Measurements from ENCODE around the gene FASN. TPM values are rescaled to one million over a fixed set of nuclear protein-coding genes. Genes with fewer than 3 reads are reported as not detected.

Gene FASN
- total and polyA plus RNA-seq, 7 experiments from 2014 or later: 0.96 to 168 (median 26.7) TPM

DNA sequence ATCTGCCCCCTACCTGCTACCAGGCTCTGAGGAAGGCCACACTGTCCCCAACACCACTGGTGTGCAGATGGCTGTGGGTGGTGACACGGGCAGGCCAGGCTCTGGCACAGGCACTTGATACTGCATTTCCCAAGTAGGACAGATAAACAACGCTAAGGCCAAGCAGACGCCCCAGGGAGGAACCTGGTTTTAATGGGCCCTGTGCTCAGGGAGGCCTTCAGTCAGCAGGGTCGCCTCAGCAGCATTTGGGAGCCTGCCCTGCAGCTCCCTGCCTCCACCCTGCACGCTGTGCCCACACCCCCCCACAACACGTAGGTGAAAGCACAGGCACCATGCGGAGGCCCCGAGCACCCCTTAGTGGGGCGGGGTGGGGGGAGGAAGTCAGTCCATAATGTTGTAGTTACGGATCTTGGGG is 3.3 kb upstream of the FASN start:
- ATAC-seq: no peak
- H3K9me3 ChIP-seq (ENCODE audit: control insufficient read depth in 2 of 3, low read length in 3 of 3): no peaks in the 10 kb centered on the region
- ChIA-PET CTCF (no interaction called here), POLR2A (interaction anchor here (1.3 kb wide), 1 partner anchor 23 kb away, joined by 3 read pairs; no protein-coding TSS in a partner anchor)
- peak in 1 of 9 donors; percentile 14 for DNase-seq
- H3K27me3 ChIP-seq (ENCODE audit: control insufficient read depth in 2 of 2, insufficient read depth in 2 of 2, low read length in 2 of 2): no peaks in the 10 kb centered on the region
- intact Hi-C loops (cut with micrococcal nuclease): no loop called here
- H3K9me3 Mint-ChIP-seq: no peaks in the 10 kb centered on the region
- peak overlapping the region in 2 of 9 donors; percentile 74 to 81 for H3K27ac Mint-ChIP-seq
- no peaks in the 10 kb centered on the region for H3K36me3 ChIP-seq (ENCODE audit: control insufficient read depth in 2 of 3, insufficient read depth in 3 of 3, low read length in 3 of 3)
- no peak overlapping the region for H3K4me3 ChIP-seq (ENCODE audit: low read length)
- no peaks in the 10 kb centered on the region for H3K27me3 Mint-ChIP-seq
- H3K4me1 Mint-ChIP-seq: peaks cover 14 to 27% (median 19%) of the 10 kb centered on the region in 7 donors
- no peaks in the 10 kb centered on the region for H3K36me3 Mint-ChIP-seq
- H3K27ac ChIP-seq (ENCODE audit: low read depth, low read length): peak overlapping the region; percentile 13
- peak overlapping the region in 3 of 10 donors; percentile 14 to 44 (median 30) for H3K4me3 Mint-ChIP-seq
- peaks cover 13 to 23% of the 10 kb centered on the region in 2 donors for H3K4me1 ChIP-seq (ENCODE audit: control insufficient read depth in 2 of 2, insufficient read depth in 2 of 2, low read length in 2 of 2)

DNA sequence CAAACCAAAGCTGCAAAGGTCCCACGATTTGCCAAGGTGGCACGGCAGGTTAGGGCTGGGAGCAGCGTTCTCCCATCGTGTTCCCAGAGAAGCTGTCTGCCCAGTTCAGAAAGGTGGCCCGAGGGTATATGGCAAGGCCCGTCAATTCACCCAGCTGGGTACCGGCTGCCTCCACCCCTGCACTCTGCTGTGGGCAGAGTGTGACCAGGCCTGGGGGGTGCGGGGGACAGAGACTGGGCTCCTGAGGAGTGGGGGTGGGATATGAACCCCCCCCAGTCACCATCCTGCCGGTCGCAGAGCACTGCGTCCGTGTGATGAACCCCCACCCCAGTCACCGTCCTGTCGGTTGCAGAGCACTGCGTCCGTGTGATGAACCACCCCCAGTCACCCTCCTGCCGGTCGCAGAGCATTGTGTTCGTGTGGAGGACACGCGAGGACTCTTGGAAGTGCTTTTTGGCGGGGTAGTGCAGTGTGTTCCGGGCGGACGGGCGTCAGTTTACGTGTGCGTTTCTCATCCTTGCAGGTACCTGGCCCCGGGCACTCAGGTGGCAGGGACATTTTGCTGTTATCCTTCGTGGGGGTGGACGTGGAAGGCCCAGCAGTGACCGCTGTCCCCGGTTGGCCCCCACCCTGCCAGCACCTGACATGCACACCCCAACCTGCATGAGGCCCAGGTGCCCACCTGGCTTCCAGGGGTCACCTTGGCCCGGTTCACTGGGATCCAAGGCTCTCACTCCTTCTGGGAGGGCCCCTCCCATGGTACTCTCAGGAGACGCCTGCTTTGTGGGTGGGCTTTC is 2.7 kb upstream of the FASN start:
- Mint-ChIP-seq H3K27ac (peak overlapping the region in 8 of 9 donors; percentile 13 to 92 (median 70)), H3K4me3 (peak overlapping the region in 9 of 10 donors; percentile 14 to 84 (median 64)), H3K9me3 (no peaks in the 10 kb centered on the region), H3K4me1 (peaks cover 8 to 21% (median 14%) of the 10 kb centered on the region in 7 donors), H3K36me3 (peaks cover 0 to 2% (median 0%) of the 10 kb centered on the region in 5 donors), H3K27me3 (no peaks in the 10 kb centered on the region)
- intact Hi-C loops (cut with micrococcal nuclease): no loop called here
- Histone ChIP-seq H3K36me3 (ENCODE audit: control insufficient read depth in 2 of 3, insufficient read depth in 3 of 3, low read length in 3 of 3) (peaks cover 0 to 3% (median 0%) of the 10 kb centered on the region in 3 experiments), H3K27ac (ENCODE audit: low read depth, low read length) (no peak overlapping the region), H3K27me3 (ENCODE audit: control insufficient read depth in 2 of 2, insufficient read depth in 2 of 2, low read length in 2 of 2) (no peaks in the 10 kb centered on the region), H3K4me1 (ENCODE audit: control insufficient read depth in 2 of 2, insufficient read depth in 2 of 2, low read length in 2 of 2) (peaks cover 8 to 20% of the 10 kb centered on the region in 2 donors), H3K9me3 (ENCODE audit: control insufficient read depth in 2 of 3, low read length in 3 of 3) (no peaks in the 10 kb centered on the region), H3K4me3 (ENCODE audit: low read length) (no peak overlapping the region)
- CTCF ChIA-PET: no interaction called here
- POLR2A ChIA-PET: interaction anchor here (0.8 kb wide), 1 partner anchor 34 kb away, joined by 4 read pairs; no protein-coding TSS in a partner anchor
- DNase-seq (peak in 1 of 9 donors; percentile 9), ATAC-seq (no peak)

DNA sequence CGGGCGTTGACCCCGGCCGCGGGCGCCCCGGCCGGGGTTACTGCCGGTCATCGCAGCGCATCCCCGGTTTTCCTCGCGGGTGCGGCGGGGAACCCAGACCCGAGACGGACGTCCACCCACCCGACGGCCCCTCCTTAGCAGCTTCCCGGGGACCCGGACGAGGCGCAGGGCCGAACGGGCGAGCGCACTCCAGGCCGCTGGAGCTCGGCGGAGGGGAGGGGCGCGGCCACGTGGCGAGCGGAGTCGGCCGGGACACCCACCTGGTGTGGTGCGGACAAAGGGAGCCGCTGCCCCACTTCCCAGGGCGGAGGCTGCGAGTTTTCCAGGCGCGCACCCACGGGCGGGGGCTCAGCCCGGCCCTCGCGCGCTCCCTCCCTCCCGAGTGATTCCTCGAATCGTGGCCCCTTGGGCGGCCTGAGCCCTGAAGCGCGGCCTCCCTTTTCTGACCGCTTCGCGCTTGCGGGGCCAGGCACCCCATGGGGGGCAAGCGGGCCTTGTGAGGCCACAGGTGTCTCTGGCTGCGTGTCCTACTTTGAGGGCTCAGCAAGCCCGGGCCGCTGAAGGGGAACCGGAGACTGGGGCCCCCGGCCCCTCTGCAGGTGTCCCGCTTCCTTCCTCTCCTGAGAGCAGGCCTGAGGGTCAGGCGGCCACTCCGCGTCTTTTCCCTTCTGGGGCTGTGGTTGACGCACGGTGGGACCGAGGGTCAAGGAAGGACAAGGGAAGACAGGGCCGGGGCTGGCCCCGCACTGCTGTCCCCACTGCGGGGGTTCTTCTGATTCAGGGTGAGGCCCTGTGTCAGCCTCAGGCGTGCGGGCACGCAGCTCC is 1.1 kb upstream of the FASN start:
- Histone ChIP-seq H3K27me3 (ENCODE audit: control insufficient read depth in 2 of 2, insufficient read depth in 2 of 2, low read length in 2 of 2) (no peaks in the 10 kb centered on the region), H3K36me3 (ENCODE audit: control insufficient read depth in 2 of 3, insufficient read depth in 3 of 3, low read length in 3 of 3) (peaks cover 0 to 15% (median 0%) of the 10 kb centered on the region in 3 experiments), H3K27ac (ENCODE audit: low read depth, low read length) (peak overlapping the region; percentile 97), H3K4me3 (ENCODE audit: low read length) (peak overlapping the region; percentile 61), H3K4me1 (ENCODE audit: control insufficient read depth in 2 of 2, insufficient read depth in 2 of 2, low read length in 2 of 2) (peaks cover 4 to 12% of the 10 kb centered on the region in 2 donors), H3K9me3 (ENCODE audit: control insufficient read depth in 2 of 3, low read length in 3 of 3) (no peaks in the 10 kb centered on the region)
- CTCF ChIA-PET: interaction anchor here (0.6 to 2.7 kb wide), 3 partner anchors 28 to 68 kb away, joined by 3 to 12 read pairs (median 3); partner anchors contain the start of gene DCXR
- H3K9me3 Mint-ChIP-seq: no peaks in the 10 kb centered on the region
- no peak for ATAC-seq
- peak overlapping the region in 8 of 9 donors; percentile 31 to 92 (median 76) for H3K27ac Mint-ChIP-seq
- no peaks in the 10 kb centered on the region for H3K27me3 Mint-ChIP-seq
- H3K36me3 Mint-ChIP-seq: peaks cover 0 to 2% (median 0%) of the 10 kb centered on the region in 5 donors
- H3K4me3 Mint-ChIP-seq: peak overlapping the region; percentile 58 to 85 (median 80)
- POLR2A ChIA-PET: interaction anchor here (0.7 to 2.3 kb wide), 12 partner anchors 8 to 129 kb away, joined by 3 to 28 read pairs (median 4); partner anchors contain the start of genes CENPX, DCXR, LRRC45 and SLC16A3
- DNase-seq: peak in 2 of 9 donors; percentile 16 to 46
- intact Hi-C loops (cut with micrococcal nuclease): loop anchor here (1.0 to 10.0 kb wide), 11 partner anchors 27 to 417 kb away; partner anchors contain the start of genes DCXR (in 2 of the 2), ARL16 (in 1 of the 2), ASPSCR1 (in 1 of the 2) and DUS1L (in 1 of the 2)
- H3K4me1 Mint-ChIP-seq: peaks cover 0 to 14% (median 8%) of the 10 kb centered on the region in 7 donors

DNA sequence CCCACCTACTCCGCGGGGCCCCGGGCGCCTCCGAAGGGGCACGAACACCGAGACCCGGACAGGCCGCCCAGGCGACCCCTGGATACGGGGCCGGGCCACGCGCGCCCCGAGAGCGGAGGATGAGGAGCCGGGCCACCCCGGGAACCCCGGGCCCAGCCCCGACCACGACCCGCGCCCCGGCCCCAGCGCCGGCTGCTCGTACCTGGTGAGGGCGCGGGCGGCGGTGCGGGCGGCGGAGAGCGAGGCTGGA is 192 bp downstream of the FASN start:
- POLR2A ChIA-PET: interaction anchor here (0.6 to 2.3 kb wide), 5 partner anchors 9 to 121 kb away, joined by 3 to 28 read pairs (median 6); no protein-coding TSS in a partner anchor
- CTCF ChIA-PET: interaction anchor here (1.1 to 2.7 kb wide), 2 partner anchors 29 to 67 kb away, joined by 3 to 12 read pairs; no protein-coding TSS in a partner anchor
- peaks cover 0 to 28% (median 0%) of the 10 kb centered on the region in 3 experiments for H3K36me3 ChIP-seq (ENCODE audit: control insufficient read depth in 2 of 3, insufficient read depth in 3 of 3, low read length in 3 of 3)
- peak overlapping the region; percentile 47 for H3K4me3 ChIP-seq (ENCODE audit: low read length)
- H3K4me1 ChIP-seq (ENCODE audit: control insufficient read depth in 2 of 2, insufficient read depth in 2 of 2, low read length in 2 of 2): peaks cover 4 to 12% of the 10 kb centered on the region in 2 donors
- H3K27ac ChIP-seq (ENCODE audit: low read depth, low read length): peak overlapping the region; percentile 97
- Mint-ChIP-seq H3K4me3 (peak overlapping the region in 7 of 10 donors; percentile 36 to 79 (median 69)), H3K27me3 (no peaks in the 10 kb centered on the region), H3K36me3 (peaks cover 0 to 3% (median 0%) of the 10 kb centered on the region in 5 donors), H3K27ac (peak overlapping the region in 2 of 9 donors; percentile 63 to 67), H3K9me3 (no peaks in the 10 kb centered on the region), H3K4me1 (peaks cover 0 to 14% (median 7%) of the 10 kb centered on the region in 7 donors)
- intact Hi-C loops (cut with micrococcal nuclease): loop anchor here (1.0 to 10.0 kb wide), 11 partner anchors 28 to 416 kb away; partner anchors contain the start of genes DCXR (in 2 of the 2), DUS1L (in 2 of the 2), ARL16 (in 1 of the 2) and ASPSCR1 (in 1 of the 2)
- ATAC-seq (no peak), DNase-seq (no peak)
- no peaks in the 10 kb centered on the region for H3K9me3 ChIP-seq (ENCODE audit: control insufficient read depth in 2 of 3, low read length in 3 of 3)
- no peaks in the 10 kb centered on the region for H3K27me3 ChIP-seq (ENCODE audit: control insufficient read depth in 2 of 2, insufficient read depth in 2 of 2, low read length in 2 of 2)

DNA sequence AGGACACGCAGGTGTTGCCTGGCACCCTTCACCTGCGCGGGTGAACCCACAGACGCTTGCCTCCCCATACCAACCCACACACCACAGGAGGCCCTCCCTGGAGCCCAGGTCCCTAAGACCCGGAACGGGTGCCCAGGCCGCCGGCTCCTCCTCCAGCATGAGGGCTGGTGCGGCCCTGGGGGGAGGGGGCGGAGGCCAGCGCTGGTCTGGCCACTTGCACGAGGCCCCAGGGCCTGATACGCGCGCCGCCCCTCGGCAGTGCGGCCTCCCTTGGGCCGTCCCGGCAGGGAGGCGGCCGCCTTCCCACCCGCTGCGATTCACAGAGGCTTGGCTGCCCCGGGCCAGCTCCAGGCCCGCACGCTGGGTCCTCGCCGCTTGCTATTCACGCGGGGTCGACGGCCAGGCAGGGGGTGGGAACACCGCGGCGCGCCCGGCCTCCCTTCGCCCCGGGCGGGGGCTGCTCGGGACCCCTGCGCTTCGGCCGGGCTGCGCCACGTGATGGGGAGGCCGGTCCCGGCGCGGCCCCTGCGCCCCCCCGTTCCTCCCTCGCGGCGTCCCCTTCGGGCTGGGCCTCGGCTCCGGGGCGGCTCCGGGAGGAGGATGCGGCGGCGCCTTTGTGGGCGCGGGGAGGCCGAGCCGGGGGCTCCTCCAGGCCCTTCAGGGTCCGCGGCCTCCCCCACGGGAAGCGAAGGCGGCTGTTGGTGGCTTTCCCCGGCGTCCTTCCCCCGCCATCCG is 685 bp downstream of the FASN start:
- DNase-seq: peak in 5 of 9 donors; percentile 23 to 74 (median 24)
- Histone ChIP-seq H3K36me3 (ENCODE audit: control insufficient read depth in 2 of 3, insufficient read depth in 3 of 3, low read length in 3 of 3) (peaks cover 0 to 32% (median 0%) of the 10 kb centered on the region in 3 experiments), H3K4me1 (ENCODE audit: control insufficient read depth in 2 of 2, insufficient read depth in 2 of 2, low read length in 2 of 2) (peaks cover 4 to 12% of the 10 kb centered on the region in 2 donors), H3K27ac (ENCODE audit: low read depth, low read length) (peak overlapping the region; percentile 97), H3K27me3 (ENCODE audit: control insufficient read depth in 2 of 2, insufficient read depth in 2 of 2, low read length in 2 of 2) (no peaks in the 10 kb centered on the region), H3K4me3 (ENCODE audit: low read length) (peak overlapping the region; percentile 47), H3K9me3 (ENCODE audit: control insufficient read depth in 2 of 3, low read length in 3 of 3) (no peaks in the 10 kb centered on the region)
- no peak for ATAC-seq
- Mint-ChIP-seq H3K27ac (peak overlapping the region in 3 of 9 donors; percentile 28 to 76 (median 38)), H3K27me3 (no peaks in the 10 kb centered on the region), H3K9me3 (no peaks in the 10 kb centered on the region), H3K4me1 (peaks cover 0 to 14% (median 7%) of the 10 kb centered on the region in 7 donors), H3K36me3 (peaks cover 0 to 3% (median 0%) of the 10 kb centered on the region in 5 donors), H3K4me3 (peak overlapping the region in 9 of 10 donors; percentile 23 to 83 (median 67))
- POLR2A ChIA-PET: interaction anchor here (0.6 to 2.3 kb wide), 5 partner anchors 9 to 120 kb away, joined by 3 to 28 read pairs (median 6); no protein-coding TSS in a partner anchor
- intact Hi-C loops (cut with micrococcal nuclease): loop anchor here (1.0 to 10.0 kb wide), 3 partner anchors 32 to 415 kb away; partner anchors contain the start of genes ARL16 (in 1 of the 2), DCXR (in 1 of the 2), DUS1L (in 1 of the 2) and HGS (in 1 of the 2)
- CTCF ChIA-PET: interaction anchor here (2.7 kb wide), 1 partner anchor 30 kb away, joined by 12 read pairs; no protein-coding TSS in a partner anchor

All from naive thymus-derived CD4-positive, alpha-beta T cell (primary cell).